Measurements from ENCODE around the gene MUS81. TPM values are rescaled to one million over a fixed set of nuclear protein-coding genes. Genes with fewer than 3 reads are reported as not detected.
A peak's percentile ranks its signal among the peaks of the same experiment; 100 is the strongest.

The MUS81 gene
- total and polyA plus RNA-seq, 2 of the 13 experiments (the other 11 are each of a cell fraction or from before 2014, with no cell fraction given) = 25.6 to 30.2 TPM

DNA sequence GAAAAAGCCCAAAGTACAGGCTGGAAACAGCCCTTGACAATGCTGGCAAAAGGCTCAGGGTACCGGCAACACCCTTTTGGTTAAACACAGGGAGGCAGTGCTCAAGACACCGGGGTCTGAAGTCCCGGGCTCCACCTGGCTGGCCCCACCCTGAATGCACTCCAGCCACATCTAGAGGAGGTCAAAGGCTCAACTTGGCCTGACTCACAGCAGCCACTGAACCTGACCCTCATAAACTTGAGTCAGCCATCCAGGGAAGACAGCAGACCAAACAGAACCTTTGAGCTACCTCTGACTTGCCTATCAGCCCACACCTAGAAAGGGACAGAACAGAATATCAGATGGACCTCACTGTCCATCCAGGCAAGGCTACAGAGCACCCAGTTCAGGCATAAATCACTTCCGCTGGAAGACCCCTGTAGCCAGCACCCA is 6.1 kb upstream of the MUS81 start (continued):
- TF ChIP-seq, protein P1, sequence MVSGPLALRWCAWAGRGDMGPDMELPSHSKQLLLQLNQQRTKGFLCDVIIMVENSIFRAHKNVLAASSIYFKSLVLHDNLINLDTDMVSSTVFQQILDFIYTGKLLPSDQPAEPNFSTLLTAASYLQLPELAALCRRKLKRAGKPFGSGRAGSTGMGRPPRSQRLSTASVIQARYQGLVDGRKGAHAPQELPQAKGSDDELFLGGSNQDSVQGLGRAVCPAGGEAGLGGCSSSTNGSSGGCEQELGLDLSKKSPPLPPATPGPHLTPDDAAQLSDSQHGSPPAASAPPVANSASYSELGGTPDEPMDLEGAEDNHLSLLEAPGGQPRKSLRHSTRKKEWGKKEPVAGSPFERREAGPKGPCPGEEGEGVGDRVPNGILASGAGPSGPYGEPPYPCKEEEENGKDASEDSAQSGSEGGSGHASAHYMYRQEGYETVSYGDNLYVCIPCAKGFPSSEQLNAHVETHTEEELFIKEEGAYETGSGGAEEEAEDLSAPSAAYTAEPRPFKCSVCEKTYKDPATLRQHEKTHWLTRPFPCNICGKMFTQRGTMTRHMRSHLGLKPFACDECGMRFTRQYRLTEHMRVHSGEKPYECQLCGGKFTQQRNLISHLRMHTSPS (CRISPR knock-in tag; IDR thresholded peaks at IDR 0.05; ENCODE audit: low read depth) = no peak
- TF ChIP-seq ZNF891 (CRISPR knock-in tag; IDR thresholded peaks at IDR 0.05) (no peak), NRL (CRISPR knock-in tag; IDR thresholded peaks at IDR 0.05; ENCODE audit: borderline replicate concordance) (no peak), GABPB1 (CRISPR knock-in tag; IDR thresholded peaks at IDR 0.05) (no peak), ISX (CRISPR knock-in tag; conservative IDR thresholded peaks at IDR 0.05) (no peak), ERF (CRISPR knock-in tag; IDR thresholded peaks at IDR 0.05) (no peak), SKI (IDR thresholded peaks at IDR 0.05; ENCODE audit: partially characterized antibody) (peak; percentile 99), NFIC (IDR thresholded peaks at IDR 0.05; ENCODE audit: low read length) (no peak), ZNF546 (CRISPR knock-in tag; conservative IDR thresholded peaks at IDR 0.05) (no peak), ZNF451 (CRISPR knock-in tag; IDR thresholded peaks at IDR 0.05) (no peak), MTF2 (CRISPR knock-in tag; IDR thresholded peaks at IDR 0.05; ENCODE audit: borderline replicate concordance) (no peak), KMT2B (CRISPR knock-in tag; IDR thresholded peaks at IDR 0.05) (no peak), ZNF788 (CRISPR knock-in tag; IDR thresholded peaks at IDR 0.05; ENCODE audit: borderline replicate concordance) (no peak), ARNT2 (CRISPR knock-in tag; IDR thresholded peaks at IDR 0.05; ENCODE audit: low read depth) (no peak)
- TF ChIP-seq, protein P2, sequence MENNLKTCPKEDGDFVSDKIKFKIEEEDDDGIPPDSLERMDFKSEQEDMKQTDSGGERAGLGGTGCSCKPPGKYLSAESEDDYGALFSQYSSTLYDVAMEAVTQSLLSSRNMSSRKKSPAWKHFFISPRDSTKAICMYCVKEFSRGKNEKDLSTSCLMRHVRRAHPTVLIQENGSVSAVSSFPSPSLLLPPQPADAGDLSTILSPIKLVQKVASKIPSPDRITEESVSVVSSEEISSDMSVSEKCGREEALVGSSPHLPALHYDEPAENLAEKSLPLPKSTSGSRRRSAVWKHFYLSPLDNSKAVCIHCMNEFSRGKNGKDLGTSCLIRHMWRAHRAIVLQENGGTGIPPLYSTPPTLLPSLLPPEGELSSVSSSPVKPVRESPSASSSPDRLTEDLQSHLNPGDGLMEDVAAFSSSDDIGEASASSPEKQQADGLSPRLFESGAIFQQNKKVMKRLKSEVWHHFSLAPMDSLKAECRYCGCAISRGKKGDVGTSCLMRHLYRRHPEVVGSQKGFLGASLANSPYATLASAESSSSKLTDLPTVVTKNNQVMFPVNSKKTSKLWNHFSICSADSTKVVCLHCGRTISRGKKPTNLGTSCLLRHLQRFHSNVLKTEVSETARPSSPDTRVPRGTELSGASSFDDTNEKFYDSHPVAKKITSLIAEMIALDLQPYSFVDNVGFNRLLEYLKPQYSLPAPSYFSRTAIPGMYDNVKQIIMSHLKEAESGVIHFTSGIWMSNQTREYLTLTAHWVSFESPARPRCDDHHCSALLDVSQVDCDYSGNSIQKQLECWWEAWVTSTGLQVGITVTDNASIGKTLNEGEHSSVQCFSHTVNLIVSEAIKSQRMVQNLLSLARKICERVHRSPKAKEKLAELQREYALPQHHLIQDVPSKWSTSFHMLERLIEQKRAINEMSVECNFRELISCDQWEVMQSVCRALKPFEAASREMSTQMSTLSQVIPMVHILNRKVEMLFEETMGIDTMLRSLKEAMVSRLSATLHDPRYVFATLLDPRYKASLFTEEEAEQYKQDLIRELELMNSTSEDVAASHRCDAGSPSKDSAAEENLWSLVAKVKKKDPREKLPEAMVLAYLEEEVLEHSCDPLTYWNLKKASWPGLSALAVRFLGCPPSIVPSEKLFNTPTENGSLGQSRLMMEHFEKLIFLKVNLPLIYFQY (CRISPR knock-in tag; IDR thresholded peaks at IDR 0.05; ENCODE audit: borderline replicate concordance) = no peak
- TF ChIP-seq, protein P3, sequence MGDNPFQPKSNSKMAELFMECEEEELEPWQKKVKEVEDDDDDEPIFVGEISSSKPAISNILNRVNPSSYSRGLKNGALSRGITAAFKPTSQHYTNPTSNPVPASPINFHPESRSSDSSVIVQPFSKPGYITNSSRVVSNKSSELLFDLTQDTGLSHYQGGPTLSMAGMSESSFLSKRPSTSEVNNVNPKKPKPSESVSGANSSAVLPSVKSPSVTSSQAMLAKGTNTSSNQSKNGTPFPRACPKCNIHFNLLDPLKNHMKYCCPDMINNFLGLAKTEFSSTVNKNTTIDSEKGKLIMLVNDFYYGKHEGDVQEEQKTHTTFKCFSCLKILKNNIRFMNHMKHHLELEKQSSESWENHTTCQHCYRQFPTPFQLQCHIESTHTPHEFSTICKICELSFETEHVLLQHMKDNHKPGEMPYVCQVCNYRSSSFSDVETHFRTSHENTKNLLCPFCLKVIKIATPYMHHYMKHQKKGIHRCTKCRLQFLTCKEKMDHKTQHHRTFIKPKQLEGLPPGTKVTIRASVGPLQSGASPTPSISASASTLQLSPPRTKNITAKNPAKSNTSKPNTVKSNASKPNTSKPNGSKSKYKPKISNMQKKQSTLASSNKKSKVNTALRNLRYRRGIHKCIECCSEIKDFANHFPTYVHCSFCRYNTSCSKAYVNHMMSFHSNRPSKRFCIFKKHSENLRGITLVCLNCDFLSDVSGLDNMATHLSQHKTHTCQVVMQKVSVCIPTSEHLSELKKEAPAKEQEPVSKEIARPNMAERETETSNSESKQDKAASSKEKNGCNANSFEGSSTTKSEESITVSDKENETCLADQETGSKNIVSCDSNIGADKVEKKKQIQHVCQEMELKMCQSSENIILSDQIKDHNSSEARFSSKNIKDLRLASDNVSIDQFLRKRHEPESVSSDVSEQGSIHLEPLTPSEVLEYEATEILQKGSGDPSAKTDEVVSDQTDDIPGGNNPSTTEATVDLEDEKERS (CRISPR knock-in tag; IDR thresholded peaks at IDR 0.05) = no peak
- TF ChIP-seq, protein P4, sequence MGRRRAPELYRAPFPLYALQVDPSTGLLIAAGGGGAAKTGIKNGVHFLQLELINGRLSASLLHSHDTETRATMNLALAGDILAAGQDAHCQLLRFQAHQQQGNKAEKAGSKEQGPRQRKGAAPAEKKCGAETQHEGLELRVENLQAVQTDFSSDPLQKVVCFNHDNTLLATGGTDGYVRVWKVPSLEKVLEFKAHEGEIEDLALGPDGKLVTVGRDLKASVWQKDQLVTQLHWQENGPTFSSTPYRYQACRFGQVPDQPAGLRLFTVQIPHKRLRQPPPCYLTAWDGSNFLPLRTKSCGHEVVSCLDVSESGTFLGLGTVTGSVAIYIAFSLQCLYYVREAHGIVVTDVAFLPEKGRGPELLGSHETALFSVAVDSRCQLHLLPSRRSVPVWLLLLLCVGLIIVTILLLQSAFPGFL (CRISPR knock-in tag; IDR thresholded peaks at IDR 0.05) = no peak
- TF ChIP-seq, protein P5, sequence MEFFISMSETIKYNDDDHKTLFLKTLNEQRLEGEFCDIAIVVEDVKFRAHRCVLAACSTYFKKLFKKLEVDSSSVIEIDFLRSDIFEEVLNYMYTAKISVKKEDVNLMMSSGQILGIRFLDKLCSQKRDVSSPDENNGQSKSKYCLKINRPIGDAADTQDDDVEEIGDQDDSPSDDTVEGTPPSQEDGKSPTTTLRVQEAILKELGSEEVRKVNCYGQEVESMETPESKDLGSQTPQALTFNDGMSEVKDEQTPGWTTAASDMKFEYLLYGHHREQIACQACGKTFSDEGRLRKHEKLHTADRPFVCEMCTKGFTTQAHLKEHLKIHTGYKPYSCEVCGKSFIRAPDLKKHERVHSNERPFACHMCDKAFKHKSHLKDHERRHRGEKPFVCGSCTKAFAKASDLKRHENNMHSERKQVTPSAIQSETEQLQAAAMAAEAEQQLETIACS (CRISPR knock-in tag; IDR thresholded peaks at IDR 0.05) = no peak

Measured in HepG2 (cell line).